VCaP (cell line): ENCODE measurements around the gene CRHR1.

Experiments used
- H3K27ac ChIP-seq: fragments of 450-650 bp; 2 replicates; pipeline ENCODE4 v1.5.1; 2017
- TF ChIP-seq, protein P1 (sequence below): fragments of 450-650 bp; conservative IDR thresholded peaks from 2 replicates; pipeline ENCODE4 v1.5.1; 2017; ENCODE audit warnings: mild to moderate bottlenecking, moderate library complexity

The CRHR1 gene

DNA sequence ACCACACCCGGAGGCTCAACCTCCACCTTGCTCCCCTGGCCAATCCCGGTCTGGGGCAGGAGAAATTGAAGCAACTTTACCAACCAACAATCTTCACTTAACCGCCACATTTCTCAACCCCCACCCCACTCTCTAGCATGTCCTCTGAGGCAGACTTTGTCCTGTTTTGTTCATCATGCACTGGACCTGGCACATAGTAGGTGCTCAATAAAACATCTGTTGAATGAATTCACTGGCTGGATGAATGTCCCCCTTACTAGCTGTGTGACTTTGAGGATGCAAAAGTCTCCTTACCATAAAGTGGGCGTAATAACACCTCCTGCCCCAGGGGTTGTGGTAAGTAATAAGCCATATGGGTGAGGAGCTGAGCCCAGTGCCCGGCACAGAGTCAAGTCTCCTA is 66.3 kb downstream of the CRHR1 start:
- TF ChIP-seq, protein P1, sequence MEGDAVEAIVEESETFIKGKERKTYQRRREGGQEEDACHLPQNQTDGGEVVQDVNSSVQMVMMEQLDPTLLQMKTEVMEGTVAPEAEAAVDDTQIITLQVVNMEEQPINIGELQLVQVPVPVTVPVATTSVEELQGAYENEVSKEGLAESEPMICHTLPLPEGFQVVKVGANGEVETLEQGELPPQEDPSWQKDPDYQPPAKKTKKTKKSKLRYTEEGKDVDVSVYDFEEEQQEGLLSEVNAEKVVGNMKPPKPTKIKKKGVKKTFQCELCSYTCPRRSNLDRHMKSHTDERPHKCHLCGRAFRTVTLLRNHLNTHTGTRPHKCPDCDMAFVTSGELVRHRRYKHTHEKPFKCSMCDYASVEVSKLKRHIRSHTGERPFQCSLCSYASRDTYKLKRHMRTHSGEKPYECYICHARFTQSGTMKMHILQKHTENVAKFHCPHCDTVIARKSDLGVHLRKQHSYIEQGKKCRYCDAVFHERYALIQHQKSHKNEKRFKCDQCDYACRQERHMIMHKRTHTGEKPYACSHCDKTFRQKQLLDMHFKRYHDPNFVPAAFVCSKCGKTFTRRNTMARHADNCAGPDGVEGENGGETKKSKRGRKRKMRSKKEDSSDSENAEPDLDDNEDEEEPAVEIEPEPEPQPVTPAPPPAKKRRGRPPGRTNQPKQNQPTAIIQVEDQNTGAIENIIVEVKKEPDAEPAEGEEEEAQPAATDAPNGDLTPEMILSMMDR, result no peak
- no peak overlapping the region for H3K27ac ChIP-seq

- TF ChIP-seq, protein P1, result no peak
- no peak overlapping the region for H3K27ac ChIP-seq
Measured at GRCh38 chr17:45851022-45851421, 66.9 kb downstream of the CRHR1 start.

DNA sequence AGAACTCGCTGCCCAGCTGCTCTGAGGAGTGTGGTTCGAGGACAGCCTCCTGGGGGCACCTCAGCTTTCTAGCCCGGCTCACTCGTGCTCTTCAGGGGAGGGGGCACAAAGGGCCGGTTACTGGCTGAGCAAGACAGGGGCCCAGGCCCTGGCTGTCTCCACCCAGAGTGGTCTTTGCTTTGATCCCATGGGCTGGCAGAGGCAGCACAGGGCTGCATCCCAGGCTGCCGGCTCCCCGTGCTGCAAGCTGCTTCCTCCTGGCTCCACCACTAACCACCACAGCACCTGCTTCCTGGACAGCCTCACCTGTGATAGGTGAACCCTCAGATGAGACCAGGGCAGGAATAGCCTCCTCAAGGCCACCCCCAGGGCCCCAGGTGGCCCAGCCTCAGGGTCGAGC is 67.3 kb downstream of the CRHR1 start:
- H3K27ac ChIP-seq, result no peak overlapping the region
- TF ChIP-seq, protein P1, result no peak

DNA sequence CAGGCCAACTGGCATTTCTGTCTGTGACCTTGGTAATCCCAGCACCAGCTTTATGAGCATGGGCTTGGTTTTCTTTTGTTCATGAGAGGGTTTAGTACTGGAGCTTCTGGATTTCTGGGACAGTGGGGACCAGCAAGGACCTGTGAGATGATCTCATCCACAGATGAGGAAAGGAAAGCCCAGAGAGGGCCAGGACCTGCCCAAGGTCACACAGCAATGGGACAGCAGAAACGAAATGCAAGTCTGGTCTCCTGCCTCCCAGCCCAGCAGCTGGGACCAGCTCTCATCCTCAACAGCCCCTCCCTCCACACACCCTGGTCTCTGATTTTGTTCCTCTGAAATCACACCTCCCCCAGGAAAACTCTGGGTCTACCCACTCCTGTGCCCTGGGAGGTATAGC is 67.8 kb downstream of the CRHR1 start:
- TF ChIP-seq, protein P1, result no peak
- H3K27ac ChIP-seq, result no peak overlapping the region

DNA sequence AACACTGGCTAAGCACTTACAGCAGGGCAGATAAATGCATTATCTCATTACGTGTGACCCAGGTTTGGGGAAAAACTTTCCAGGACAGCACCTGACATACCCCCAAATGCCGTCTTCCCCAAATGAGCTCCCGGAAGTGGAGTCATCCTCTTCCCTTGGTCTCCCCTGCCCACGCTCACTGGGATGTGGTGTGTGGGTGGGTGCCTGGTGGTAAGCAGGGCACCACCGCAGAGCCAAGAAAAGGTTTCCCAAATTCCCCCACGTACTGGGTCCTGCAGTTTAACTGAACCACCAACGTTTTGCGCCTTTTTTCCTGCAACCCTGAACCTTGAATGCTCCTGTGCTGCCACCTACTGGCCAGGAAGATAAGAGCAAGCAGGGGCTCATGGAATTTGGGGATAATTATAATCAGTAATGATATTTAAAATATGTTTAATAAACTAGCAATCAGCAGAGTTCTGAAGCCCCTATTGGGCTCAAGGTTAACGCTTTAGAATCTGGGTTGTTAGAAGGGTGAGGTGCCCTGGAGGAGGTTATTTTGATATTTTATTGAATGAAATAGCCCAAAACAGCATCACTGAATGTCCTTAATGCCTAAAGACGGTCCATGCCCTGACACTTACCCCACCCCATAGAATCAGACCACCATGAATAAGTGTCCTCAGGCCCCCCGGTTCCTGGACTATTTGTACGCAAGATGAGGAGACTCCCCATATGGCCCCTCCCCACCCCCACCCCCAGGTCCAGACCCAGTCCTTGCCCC is 68.6 kb downstream of the CRHR1 start:
- H3K27ac ChIP-seq, result no peak overlapping the region
- TF ChIP-seq, protein P1, result peak; percentile 96

- no peak overlapping the region for H3K27ac ChIP-seq
- TF ChIP-seq, protein P1, result no peak
Measured at GRCh38 chr17:45854209-45854608, 70.1 kb downstream of the CRHR1 start.

GRCh38 chr17:45855691-45856336 is 71.7 kb downstream of the CRHR1 start:
- H3K27ac ChIP-seq, result no peak overlapping the region
- TF ChIP-seq, protein P1, result no peak
